ENCODE results near the gene KCNN1.

Gene KCNN1

DNA sequence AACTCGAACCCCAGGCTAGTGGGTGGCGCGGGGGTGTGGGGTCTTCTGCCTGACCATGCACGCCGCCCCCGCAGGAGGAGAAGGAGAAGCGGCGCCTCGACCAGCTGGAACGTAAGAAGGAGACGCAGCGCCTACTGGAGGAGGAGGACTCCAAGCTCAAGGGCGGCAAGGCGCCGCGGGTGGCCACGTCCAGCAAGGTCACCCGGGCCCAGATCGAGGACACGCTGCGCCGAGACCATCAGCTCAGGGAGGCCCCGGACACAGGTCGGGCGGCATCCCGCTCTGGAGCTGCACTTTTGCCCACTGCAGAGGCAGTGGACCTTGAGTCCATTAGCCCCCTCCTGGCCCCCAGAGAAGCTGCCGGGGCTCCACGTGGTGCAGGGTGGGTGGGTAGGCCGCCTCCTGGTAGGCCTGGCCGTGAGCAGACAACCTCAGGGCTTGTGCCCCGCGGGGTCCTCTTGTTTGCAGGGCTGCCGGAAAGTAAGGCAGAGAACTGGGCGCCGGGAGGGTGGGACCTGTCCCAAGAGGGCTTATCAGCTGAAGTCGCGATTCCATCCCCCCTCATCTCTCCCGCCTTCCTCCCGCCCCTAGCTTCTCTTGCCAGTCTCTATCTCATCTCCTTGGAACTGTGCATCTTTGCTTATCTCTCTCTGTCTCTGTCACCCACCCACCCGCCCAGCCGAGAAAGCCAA is 24.2 kb upstream of the KCNN1 start:
- TF ChIP-seq, protein P1, sequence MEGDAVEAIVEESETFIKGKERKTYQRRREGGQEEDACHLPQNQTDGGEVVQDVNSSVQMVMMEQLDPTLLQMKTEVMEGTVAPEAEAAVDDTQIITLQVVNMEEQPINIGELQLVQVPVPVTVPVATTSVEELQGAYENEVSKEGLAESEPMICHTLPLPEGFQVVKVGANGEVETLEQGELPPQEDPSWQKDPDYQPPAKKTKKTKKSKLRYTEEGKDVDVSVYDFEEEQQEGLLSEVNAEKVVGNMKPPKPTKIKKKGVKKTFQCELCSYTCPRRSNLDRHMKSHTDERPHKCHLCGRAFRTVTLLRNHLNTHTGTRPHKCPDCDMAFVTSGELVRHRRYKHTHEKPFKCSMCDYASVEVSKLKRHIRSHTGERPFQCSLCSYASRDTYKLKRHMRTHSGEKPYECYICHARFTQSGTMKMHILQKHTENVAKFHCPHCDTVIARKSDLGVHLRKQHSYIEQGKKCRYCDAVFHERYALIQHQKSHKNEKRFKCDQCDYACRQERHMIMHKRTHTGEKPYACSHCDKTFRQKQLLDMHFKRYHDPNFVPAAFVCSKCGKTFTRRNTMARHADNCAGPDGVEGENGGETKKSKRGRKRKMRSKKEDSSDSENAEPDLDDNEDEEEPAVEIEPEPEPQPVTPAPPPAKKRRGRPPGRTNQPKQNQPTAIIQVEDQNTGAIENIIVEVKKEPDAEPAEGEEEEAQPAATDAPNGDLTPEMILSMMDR (IDR thresholded peaks at IDR 0.05; ENCODE audit: insufficient read depth, low read depth, low read length, missing control alignments), result no peak
- no peak for DNase-seq (ENCODE audit: low read depth)
- no peak overlapping the region for H3K4me3 ChIP-seq (ENCODE audit: low read depth, low read length)

DNA sequence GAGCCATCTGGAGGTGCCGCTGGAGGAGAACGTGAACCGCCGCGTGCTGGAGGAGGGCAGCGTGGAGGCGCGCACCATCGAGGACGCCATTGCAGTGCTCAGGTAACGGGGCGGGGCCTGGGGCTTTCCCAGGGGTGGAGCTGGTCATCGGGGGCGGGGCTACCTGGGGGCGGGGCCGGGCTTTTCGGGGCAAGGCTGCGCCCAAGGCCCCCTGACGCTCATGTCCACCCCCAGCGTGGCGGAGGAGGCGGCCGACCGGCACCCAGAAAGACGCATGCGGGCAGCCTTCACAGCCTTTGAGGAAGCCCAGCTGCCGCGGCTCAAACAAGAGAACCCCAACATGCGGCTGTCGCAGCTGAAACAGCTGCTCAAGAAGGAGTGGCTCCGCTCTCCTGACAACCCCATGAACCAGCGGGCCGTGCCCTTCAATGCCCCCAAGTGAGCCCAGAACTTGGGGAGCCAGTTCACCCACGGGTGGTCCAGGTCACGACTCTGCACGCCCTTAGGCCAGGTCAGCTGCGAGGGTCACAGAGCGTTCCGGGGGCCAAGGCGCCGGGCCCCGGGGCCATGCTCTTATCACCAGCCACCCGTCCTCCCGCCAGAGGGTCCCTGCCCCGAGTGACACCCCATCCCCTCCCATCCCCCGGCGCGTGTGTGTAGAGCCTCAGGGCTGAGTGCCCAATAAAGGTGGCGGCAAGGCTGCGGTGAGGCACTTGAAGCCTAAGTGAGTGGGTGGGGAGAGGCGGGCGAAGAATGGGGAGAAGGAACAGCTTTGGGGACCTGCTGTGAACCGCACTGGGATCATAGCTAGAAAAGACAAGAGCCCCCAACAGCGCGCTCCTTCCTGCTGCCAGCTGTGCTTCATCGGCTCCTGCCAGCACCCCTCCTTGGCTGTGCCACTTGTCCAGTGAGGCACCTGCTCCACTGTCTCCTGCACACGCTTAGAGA is 23.4 kb upstream of the KCNN1 start:
- TF ChIP-seq, protein P1 (IDR thresholded peaks at IDR 0.05; ENCODE audit: insufficient read depth, low read depth, low read length, missing control alignments), result no peak
- no peak for DNase-seq (ENCODE audit: low read depth)
- H3K4me3 ChIP-seq (ENCODE audit: low read depth, low read length), result no peak overlapping the region

DNA sequence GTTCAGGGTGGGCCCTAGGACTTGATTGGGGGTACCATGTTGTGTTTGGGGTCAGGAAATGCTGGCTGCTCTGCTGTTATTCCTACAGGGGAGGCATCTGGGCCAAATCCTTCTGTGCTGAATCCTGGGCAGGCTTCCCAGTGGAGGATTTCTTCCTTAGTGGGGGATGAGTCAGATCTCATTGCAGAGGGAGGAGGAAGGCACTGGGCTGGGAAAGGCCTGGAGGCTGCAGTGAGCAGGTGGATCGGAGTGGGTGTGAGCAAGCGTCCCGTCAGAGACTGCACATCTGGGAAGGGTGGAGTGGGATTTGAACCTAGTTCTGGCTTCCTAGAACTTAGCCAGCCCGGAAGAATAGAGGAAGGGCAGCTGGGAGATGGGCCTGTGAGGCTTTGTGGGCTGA is 22.6 kb upstream of the KCNN1 start:
- no peak for DNase-seq (ENCODE audit: low read depth)
- no peak overlapping the region for H3K4me3 ChIP-seq (ENCODE audit: low read depth, low read length)
- TF ChIP-seq, protein P1 (IDR thresholded peaks at IDR 0.05; ENCODE audit: insufficient read depth, low read depth, low read length, missing control alignments), result no peak

DNA sequence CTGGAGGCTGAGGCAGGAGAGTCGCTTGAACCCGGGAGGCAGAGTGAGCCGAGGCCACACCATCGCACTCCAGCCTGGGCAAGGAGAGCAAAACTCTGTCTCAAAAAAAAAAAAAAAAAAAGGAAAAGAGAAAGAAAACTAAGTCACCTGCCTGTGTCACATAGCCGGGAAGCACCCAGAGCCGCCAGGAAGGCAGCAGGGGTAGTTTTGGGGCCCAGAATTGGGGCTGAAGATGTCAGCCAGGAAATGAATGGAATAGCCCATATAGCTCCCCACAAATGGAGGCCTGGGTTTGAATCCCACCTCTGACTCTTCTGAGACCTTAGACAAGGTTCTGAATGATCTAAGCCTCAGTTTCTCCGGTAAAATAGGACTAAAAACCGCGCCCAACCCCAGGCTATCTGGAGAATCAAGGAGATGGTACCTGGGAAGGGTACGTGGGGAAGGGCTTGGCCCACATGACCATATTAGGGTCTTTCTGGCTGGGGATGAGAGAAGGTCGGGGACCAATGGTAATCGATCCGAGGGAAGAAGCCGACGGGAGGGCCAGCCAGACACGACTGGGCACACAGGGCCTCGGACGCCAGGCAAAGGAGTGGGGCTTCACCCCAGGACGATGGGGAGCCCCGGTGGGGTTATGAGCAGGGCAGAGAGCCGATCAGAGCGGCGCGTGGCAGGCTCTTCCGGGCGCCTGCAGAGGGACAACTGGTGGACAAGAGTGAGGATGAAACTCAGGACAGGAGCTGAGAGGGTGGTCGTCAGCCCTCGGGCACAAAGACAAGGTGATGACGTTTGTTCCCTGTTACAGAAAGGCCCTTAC is 19.7 kb upstream of the KCNN1 start:
- DNase-seq (ENCODE audit: low read depth), result no peak
- peak overlapping the region; percentile 50 for H3K4me3 ChIP-seq (ENCODE audit: low read depth, low read length)
- TF ChIP-seq, protein P1 (IDR thresholded peaks at IDR 0.05; ENCODE audit: insufficient read depth, low read depth, low read length, missing control alignments), result no peak

DNA sequence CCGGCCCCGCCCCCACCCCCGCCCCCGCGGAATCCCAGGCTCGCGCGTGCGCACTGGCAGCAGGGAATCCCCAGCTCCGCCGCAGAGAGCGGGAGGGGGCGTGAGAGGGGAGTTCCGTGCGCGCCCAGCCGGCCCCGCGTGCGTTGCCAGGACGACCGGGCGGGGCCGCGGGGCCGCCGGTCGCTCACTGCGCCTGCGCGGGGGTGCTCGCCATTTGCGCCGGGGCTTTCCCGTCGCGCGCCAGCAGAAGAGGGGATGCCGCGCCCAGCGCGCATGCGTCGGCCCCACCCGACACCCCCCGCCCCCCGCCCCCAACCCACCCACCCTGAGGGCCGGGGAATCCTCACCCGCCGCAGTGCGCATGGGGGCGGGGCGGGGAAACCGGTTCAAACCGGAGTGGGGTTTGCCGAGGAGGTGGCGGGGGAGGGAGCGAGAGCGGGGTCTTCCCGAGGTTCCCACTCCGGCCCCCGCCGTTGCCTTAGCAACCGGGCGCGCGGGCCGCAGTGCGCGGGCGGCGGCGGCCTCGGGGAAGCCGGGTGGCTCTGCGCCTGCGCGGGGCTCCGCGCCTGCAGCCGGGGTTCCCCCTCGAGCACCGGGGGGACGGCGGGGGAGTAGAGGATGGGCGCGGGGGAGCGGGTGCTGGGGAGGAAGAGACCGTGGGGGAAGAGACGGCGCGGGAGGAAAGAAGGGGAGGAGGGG is 18.9 kb upstream of the KCNN1 start:
- H3K4me3 ChIP-seq (ENCODE audit: low read depth, low read length), result peak overlapping the region; percentile 50

More for the DNA sequence above, 18.9 kb upstream of the KCNN1 start:
- DNase-seq (ENCODE audit: low read depth), result peak; percentile 97
- TF ChIP-seq, protein P1 (IDR thresholded peaks at IDR 0.05; ENCODE audit: insufficient read depth, low read depth, low read length, missing control alignments), result no peak
